Astrocyte of the spinal cord (primary cell): ENCODE data around the gene CRELD2.

Experiments used
- DNase-seq: peaks from one replicate; pipeline ENCODE4 v3.0.0; 2011; ENCODE audit warnings: low read depth, low spot score
- H3K4me3 ChIP-seq: 2 replicates; pipeline ENCODE4 v1.5.1; 2011; ENCODE audit warnings: low read depth, mild to moderate bottlenecking, low read length, moderate library complexity
- CTCF ChIP-seq: IDR thresholded peaks from 2 replicates; pipeline ENCODE4 v1.5.1; 2012; ENCODE audit warnings: low read depth, mild to moderate bottlenecking, low read length, inconsistent platforms
- in situ Hi-C: cut with HindIII; loops from 2 replicates; pipeline ENCODE4 v1.10.0; 2017; ENCODE audit warnings: low sequenced_read_pairs

The CRELD2 gene

GRCh38 chr22:49882519-49883293 lies 35.7 kb upstream of the CRELD2 start:
- H3K4me3 ChIP-seq, result no peak overlapping the region
- in situ Hi-C loops, result no loop called here
- TF ChIP-seq CTCF, result no peak
- DNase-seq, result peak; percentile 13

- no peak for TF ChIP-seq CTCF
- in situ Hi-C loops, result no loop called here
- no peak for DNase-seq
- no peak overlapping the region for H3K4me3 ChIP-seq
Measured at GRCh38 chr22:49883294-49883640, 35.2 kb upstream of the CRELD2 start.

- in situ Hi-C loops, result no loop called here
- DNase-seq, result no peak
- no peak for TF ChIP-seq CTCF
- H3K4me3 ChIP-seq, result no peak overlapping the region
Measured at GRCh38 chr22:49884075-49884474, 34.4 kb upstream of the CRELD2 start.

GRCh38 chr22:49884503-49885260 lies 33.8 kb upstream of the CRELD2 start:
- no peak for TF ChIP-seq CTCF
- DNase-seq, result no peak
- in situ Hi-C loops, result no loop called here

GRCh38 chr22:49885281-49885680 lies 33.2 kb upstream of the CRELD2 start:
- in situ Hi-C loops, result no loop called here
- no peak for TF ChIP-seq CTCF
- H3K4me3 ChIP-seq, result no peak overlapping the region
- DNase-seq, result no peak

More at GRCh38 chr22:49884503-49885260, 33.8 kb upstream of the CRELD2 start:
- no peak overlapping the region for H3K4me3 ChIP-seq

- H3K4me3 ChIP-seq, result no peak overlapping the region
- no peak for DNase-seq
- TF ChIP-seq CTCF, result no peak
- in situ Hi-C loops, result no loop called here
Measured at GRCh38 chr22:49885881-49886280, 32.6 kb upstream of the CRELD2 start.
